Measurements from ENCODE around the gene GKAP1. TPM values are rescaled to one million over a fixed set of nuclear protein-coding genes. Genes with fewer than 3 reads are reported as not detected.

The GKAP1 gene
- total RNA-seq, 1 experiment from 2014 or later = 6.2 TPM

GRCh38 chr9:83699615-83700014, 118.0 kb downstream of the GKAP1 start:
- Histone ChIP-seq H3K56ac (ENCODE audit: insufficient read length, low read depth, low read length) (no peak overlapping the region), H3K27ac (ENCODE audit: insufficient read length, low read depth, low read length) (no peak overlapping the region), H2AK5ac (ENCODE audit: insufficient read length, low read length) (no peak overlapping the region), H3K4me2 (ENCODE audit: insufficient read depth, insufficient read length, low read length) (no peak overlapping the region), H2BK15ac (ENCODE audit: low read depth, low read length) (no peak overlapping the region), H3T11ph (ENCODE audit: low read length) (no peak overlapping the region), H2AFZ (ENCODE audit: low read length) (no peak overlapping the region), H2BK5ac (ENCODE audit: insufficient read length, low read length) (no peak overlapping the region), H4K5ac (ENCODE audit: insufficient read length, low read depth, low read length) (no peak overlapping the region), H3K9me3 (ENCODE audit: control insufficient read depth, low read depth, low read length) (no peaks in the 10 kb centered on the region), H4K91ac (ENCODE audit: insufficient read length, low read depth, low read length) (no peak overlapping the region), H2BK12ac (ENCODE audit: insufficient read length, low read depth, low read length) (no peak overlapping the region), H4K8ac (replicated peaks; ENCODE audit: insufficient read length, low read depth, low read length) (no peak overlapping the region), H3K27me3 (ENCODE audit: insufficient read depth, low read length) (no peaks in the 10 kb centered on the region), H3K4me1 (ENCODE audit: insufficient read depth, low read length) (no peaks in the 10 kb centered on the region; the same call in 1 of the 2 replicates), H3K18ac (ENCODE audit: insufficient read length, low read depth, low read length) (no peak overlapping the region), H3K9ac (ENCODE audit: extremely low read depth, insufficient read length, low read length) (no peak overlapping the region), H3K4ac (ENCODE audit: low read depth, low read length) (no peak overlapping the region), H2BK20ac (ENCODE audit: low read depth, low read length, poor library complexity, severe bottlenecking) (no peak overlapping the region), H4K20me1 (ENCODE audit: control insufficient read depth, insufficient read depth, insufficient read length) (no peaks in the 10 kb centered on the region), H3K14ac (ENCODE audit: insufficient read depth, low read length) (no peak overlapping the region), H3K79me1 (ENCODE audit: insufficient read depth, low read depth, low read length, poor library complexity, severe bottlenecking) (peaks cover 6% of the 10 kb centered on the region), H2BK120ac (ENCODE audit: low read depth, low read length, poor library complexity, severe bottlenecking) (no peak overlapping the region), H3K23me2 (ENCODE audit: insufficient read length, low read depth, low read length, poor library complexity, severe bottlenecking) (no peaks in the 10 kb centered on the region), H3K79me2 (ENCODE audit: insufficient read depth, low read length) (peaks cover 74% of the 10 kb centered on the region), H3K23ac (ENCODE audit: insufficient read length, low read depth, low read length) (no peak overlapping the region)
- H3K27me3 Mint-ChIP-seq (ENCODE audit: low read depth) = no peaks in the 10 kb centered on the region
- H3K4me3 Mint-ChIP-seq = no peak overlapping the region
- H3K36me3 Mint-ChIP-seq (ENCODE audit: insufficient read depth in 1 of 3, low read depth in 3 of 3) = peaks cover 0 to under 1% (median under 1%) of the 10 kb centered on the region in 3 experiments; a peak in 4 of 7 replicates
- TF ChIP-seq, protein P1, sequence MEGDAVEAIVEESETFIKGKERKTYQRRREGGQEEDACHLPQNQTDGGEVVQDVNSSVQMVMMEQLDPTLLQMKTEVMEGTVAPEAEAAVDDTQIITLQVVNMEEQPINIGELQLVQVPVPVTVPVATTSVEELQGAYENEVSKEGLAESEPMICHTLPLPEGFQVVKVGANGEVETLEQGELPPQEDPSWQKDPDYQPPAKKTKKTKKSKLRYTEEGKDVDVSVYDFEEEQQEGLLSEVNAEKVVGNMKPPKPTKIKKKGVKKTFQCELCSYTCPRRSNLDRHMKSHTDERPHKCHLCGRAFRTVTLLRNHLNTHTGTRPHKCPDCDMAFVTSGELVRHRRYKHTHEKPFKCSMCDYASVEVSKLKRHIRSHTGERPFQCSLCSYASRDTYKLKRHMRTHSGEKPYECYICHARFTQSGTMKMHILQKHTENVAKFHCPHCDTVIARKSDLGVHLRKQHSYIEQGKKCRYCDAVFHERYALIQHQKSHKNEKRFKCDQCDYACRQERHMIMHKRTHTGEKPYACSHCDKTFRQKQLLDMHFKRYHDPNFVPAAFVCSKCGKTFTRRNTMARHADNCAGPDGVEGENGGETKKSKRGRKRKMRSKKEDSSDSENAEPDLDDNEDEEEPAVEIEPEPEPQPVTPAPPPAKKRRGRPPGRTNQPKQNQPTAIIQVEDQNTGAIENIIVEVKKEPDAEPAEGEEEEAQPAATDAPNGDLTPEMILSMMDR (conservative IDR thresholded peaks at IDR 0.05) = no peak
- peaks cover 21% of the 10 kb centered on the region in 2 experiments for H3K4me1 Mint-ChIP-seq
- WGBS (ENCODE audit: extremely low coverage, insufficient read length, low lambda C conversion rate) = no CpG with 5 or more reads among the region's 3 CpGs
- H3K27ac Mint-ChIP-seq = no peak overlapping the region
- DNase-seq = no peak
- no peaks in the 10 kb centered on the region for H3K9me3 Mint-ChIP-seq

Data from H9 (cell line).